Smooth muscle cell of bladder (primary cell): ENCODE data around the gene SARDH. TPM values are rescaled to one million over a fixed set of nuclear protein-coding genes. Genes with fewer than 3 reads are reported as not detected.

Experiments
- total RNA-seq: library from RNA; depleted of rRNA; stranded (reverse); fragments of >200 nt; gene quantifications from 2 replicates; pipeline ENCODE4 v1.2.3, GENCODE V29; 2014

Gene SARDH
- total RNA-seq = 4.9 and 10.1 TPM in 2 replicates

DNA sequence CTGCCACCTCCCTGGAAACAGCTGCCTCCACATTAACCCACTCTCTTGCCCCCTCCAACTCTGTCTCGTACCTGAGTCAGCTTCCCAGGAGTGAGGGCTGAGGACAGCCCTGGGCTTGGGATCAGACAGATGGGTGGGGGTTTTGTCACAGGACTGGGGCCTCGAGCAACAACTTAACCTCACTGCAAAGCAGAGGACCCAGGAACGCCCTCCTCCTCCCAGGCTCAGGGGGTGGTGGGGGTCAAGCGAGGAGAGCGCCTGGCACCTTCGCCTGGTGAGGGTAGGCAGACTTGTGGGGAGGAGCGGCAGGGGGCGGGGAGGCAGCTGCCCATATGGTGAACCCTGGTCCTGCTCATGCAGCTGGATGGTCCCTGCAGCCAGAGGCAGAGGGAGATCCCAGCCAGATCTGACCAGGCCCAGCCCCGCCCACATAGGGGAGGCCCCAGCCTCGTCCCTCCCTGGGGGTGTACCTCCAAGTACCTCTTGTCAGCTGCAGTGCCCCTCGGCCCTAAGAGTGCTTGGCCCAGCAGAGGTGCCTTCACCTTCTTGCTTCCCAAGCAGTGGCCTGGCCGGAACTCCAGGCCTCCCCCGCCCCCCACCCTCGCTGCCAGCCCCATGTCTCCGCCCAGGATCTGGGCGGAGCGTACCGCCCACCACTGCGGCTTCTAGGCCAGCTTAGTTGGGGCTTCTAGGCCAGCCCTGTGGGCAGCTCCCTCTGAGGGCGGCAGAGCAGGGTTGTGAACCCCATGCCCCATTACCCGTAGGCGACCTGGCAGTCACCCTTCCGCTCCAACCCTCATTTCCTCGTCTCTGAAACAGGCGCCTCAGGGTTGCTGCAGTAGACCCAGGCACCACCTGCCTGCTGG is at the start of gene SARDH:
SARDH (minus strand) TSS at position 579 of the 866 bp plus-strand sequence. CDS start 4,179 bp downstream, outside the sequence.

DNA sequence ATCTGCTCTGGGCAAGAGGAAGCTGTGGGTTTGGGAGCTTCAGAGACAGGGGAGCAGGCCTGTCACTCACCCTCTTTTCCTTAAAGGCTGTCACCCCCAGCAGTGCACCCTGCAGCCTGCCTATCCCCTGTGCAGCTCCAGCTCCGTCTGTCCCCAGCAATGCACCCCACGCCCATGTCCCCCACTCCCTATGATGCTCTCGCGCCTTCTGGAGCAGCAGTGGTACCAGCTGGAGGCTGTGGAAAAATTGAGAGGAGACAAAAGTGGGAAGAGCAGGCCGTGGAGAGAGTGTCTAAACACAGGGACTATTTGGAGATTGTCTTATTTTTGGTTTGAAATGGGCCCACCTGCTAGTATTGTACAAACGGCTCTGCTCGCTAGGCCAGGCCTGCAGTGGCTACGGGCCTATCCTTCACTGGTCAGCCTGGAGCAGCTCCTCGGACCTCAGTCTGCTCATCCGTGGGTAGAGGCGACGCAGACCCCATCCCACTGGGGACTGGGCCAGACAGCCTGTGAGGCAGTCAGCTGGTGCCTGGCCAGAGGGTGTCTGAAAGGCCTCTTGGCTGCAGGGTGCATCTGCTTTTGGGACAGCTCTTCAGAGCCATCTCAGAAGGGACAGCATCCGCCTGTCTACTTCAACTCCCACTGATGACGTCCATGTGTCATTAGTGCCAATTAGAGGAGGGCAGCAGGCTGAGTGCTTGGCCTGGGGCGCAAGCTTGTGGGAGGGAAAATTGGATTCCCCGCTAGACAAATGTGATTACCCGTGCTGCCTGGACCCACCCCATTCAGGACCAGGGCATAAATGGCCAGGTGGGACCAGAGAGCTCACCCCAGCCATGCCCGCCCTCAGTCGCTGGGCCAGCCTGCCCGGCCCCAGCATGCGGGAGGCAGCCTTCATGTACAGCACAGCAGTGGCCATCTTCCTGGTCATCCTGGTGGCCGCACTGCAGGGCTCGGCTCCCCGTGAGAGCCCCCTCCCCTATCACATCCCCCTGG is 102.3 kb downstream of the SARDH start, which contains the start of gene DBH:
DBH (plus strand) TSS at position 831 of the 999 bp plus-strand sequence; CDS start at position 840, 9 bp downstream.

Other genes starting within 250 kb of the SARDH start
- not detected in 2 replicates for gene MYMK, start 213.4 kb downstream of the SARDH start, total RNA-seq
- 2.3 TPM in 2 replicates for gene ADAMTSL2, start 203.6 kb downstream of the SARDH start, total RNA-seq
- gene FAM163B, start 129.0 kb downstream of the SARDH start, total RNA-seq = 0.18 and 0.28 TPM in 2 replicates
- gene DBH, start 102.0 kb downstream of the SARDH start, total RNA-seq = not detected in 2 replicates